Measurements from ENCODE around the gene ACO2. TPM values are rescaled to one million over a fixed set of nuclear protein-coding genes. Genes with fewer than 3 reads are reported as not detected.

Gene ACO2
- total RNA-seq, 1 experiment from 2014 or later, result 76.7 TPM

- H3K9me2 ChIP-seq (ENCODE audit: insufficient read depth), result no peaks in the 10 kb centered on the region
- intact Hi-C loops (cut with micrococcal nuclease; ENCODE audit: unreplicated experiment), result no loop called here
- ChIA-PET POLR2A (ENCODE audit: unreplicated experiment) (no interaction called here), CTCF (no interaction called here)
- no peak overlapping the region for H3K27ac ChIP-seq
- H3K27me3 ChIP-seq (ENCODE audit: insufficient read depth, low read depth), result no peaks in the 10 kb centered on the region
- peaks cover 95% of the 10 kb centered on the region for H3K79me2 ChIP-seq (ENCODE audit: low read depth)
- no peak overlapping the region for H2AFZ ChIP-seq
- H4K20me1 ChIP-seq (ENCODE audit: insufficient read depth), result peaks cover 96% of the 10 kb centered on the region
- no peak overlapping the region for H3K4me3 ChIP-seq
- DNase-seq, result no peak
- no peaks in the 10 kb centered on the region for H3K36me3 ChIP-seq (ENCODE audit: low read depth)
- peaks cover 4% of the 10 kb centered on the region; the same call in 1 of the 2 replicates for H3F3A ChIP-seq (ENCODE audit: insufficient read depth, low read depth)
- no TSS peak for BruUV-seq (replicated peaks)
- H3K4me1 ChIP-seq (replicated peaks; ENCODE audit: insufficient read depth), result no peaks in the 10 kb centered on the region
- H3K9me3 ChIP-seq (ENCODE audit: insufficient read depth, low read depth), result no peaks in the 10 kb centered on the region
- TF ChIP-seq EZH2 (IDR thresholded peaks at IDR 0.05; ENCODE audit: low read depth) (no peak), CTCF (conservative IDR thresholded peaks at IDR 0.05) (no peak)
- no peak overlapping the region for H3K4me2 ChIP-seq
Observed at GRCh38 chr22:41485033-41485432, 16.1 kb downstream of the ACO2 start.

- CTCF ChIA-PET, result no interaction called here
- peaks cover 89% of the 10 kb centered on the region for H4K20me1 ChIP-seq (ENCODE audit: insufficient read depth)
Observed at GRCh38 chr22:41487037-41487935, 18.4 kb downstream of the ACO2 start.

GRCh38 chr22:41488076-41488475 is 19.2 kb downstream of the ACO2 start:
- no peak overlapping the region for H3K4me3 ChIP-seq
- peaks cover 81% of the 10 kb centered on the region for H4K20me1 ChIP-seq (ENCODE audit: insufficient read depth)
- peak in 1 of 2 experiments; percentile 1 for DNase-seq
- TF ChIP-seq EZH2 (IDR thresholded peaks at IDR 0.05; ENCODE audit: low read depth) (no peak), CTCF (conservative IDR thresholded peaks at IDR 0.05) (no peak)
- no peaks in the 10 kb centered on the region for H3K9me2 ChIP-seq (ENCODE audit: insufficient read depth)
- intact Hi-C loops (cut with micrococcal nuclease; ENCODE audit: unreplicated experiment), result no loop called here
- no peaks in the 10 kb centered on the region for H3K9me3 ChIP-seq (ENCODE audit: insufficient read depth, low read depth)
- no TSS peak for BruUV-seq (replicated peaks)
- ChIA-PET POLR2A (ENCODE audit: unreplicated experiment) (no interaction called here), CTCF (no interaction called here)
- peaks cover 92% of the 10 kb centered on the region for H3K79me2 ChIP-seq (ENCODE audit: low read depth)
- H2AFZ ChIP-seq, result no peak overlapping the region
- no peaks in the 10 kb centered on the region for H3K4me1 ChIP-seq (replicated peaks; ENCODE audit: insufficient read depth)
- H3K27ac ChIP-seq, result no peak overlapping the region
- H3K27me3 ChIP-seq (ENCODE audit: insufficient read depth, low read depth), result no peaks in the 10 kb centered on the region
- H3F3A ChIP-seq (ENCODE audit: insufficient read depth, low read depth), result peaks cover 4% of the 10 kb centered on the region; the same call in 1 of the 2 replicates
- H3K36me3 ChIP-seq (ENCODE audit: low read depth), result no peaks in the 10 kb centered on the region
- H3K4me2 ChIP-seq, result no peak overlapping the region

More at GRCh38 chr22:41487037-41487935, 18.4 kb downstream of the ACO2 start:
- intact Hi-C loops (cut with micrococcal nuclease; ENCODE audit: unreplicated experiment), result no loop called here
- H3K36me3 ChIP-seq (ENCODE audit: low read depth), result no peaks in the 10 kb centered on the region
- no peaks in the 10 kb centered on the region for H3K9me3 ChIP-seq (ENCODE audit: insufficient read depth, low read depth)
- H3F3A ChIP-seq (ENCODE audit: insufficient read depth, low read depth), result peaks cover 4% of the 10 kb centered on the region; the same call in 1 of the 2 replicates
- POLR2A ChIA-PET (ENCODE audit: unreplicated experiment), result no interaction called here
- TF ChIP-seq CTCF (conservative IDR thresholded peaks at IDR 0.05), result no peak
- TF ChIP-seq EZH2 (IDR thresholded peaks at IDR 0.05; ENCODE audit: low read depth), result no peak
- H3K27ac ChIP-seq, result no peak overlapping the region
- peaks cover 93% of the 10 kb centered on the region for H3K79me2 ChIP-seq (ENCODE audit: low read depth)
- BruUV-seq (replicated peaks), result no TSS peak
- no peak overlapping the region for H3K4me2 ChIP-seq
- H3K4me1 ChIP-seq (replicated peaks; ENCODE audit: insufficient read depth), result no peaks in the 10 kb centered on the region
- H3K9me2 ChIP-seq (ENCODE audit: insufficient read depth), result no peaks in the 10 kb centered on the region
- H3K4me3 ChIP-seq, result no peak overlapping the region
- peak in 1 of 2 experiments; percentile 22 for DNase-seq
- H3K27me3 ChIP-seq (ENCODE audit: insufficient read depth, low read depth), result no peaks in the 10 kb centered on the region
- H2AFZ ChIP-seq, result no peak overlapping the region
